GM12891 (cell line): ENCODE results near the gene FADS6.

Experiments
- DNase-seq: peaks from one replicate; pipeline ENCODE4 v3.0.0; 2011; ENCODE audit warnings: low spot score; ENCODE audit not compliant: insufficient read length
- FAIRE-seq: peaks from 2 replicates; lab custom pipeline; 2011; peaks lifted over from hg19 to GRCh38; lab: Jason Lieb, UNC
- PAX5 ChIP-seq: IDR thresholded peaks from 2 replicates; pipeline ENCODE4 v1.6.1; 2011; ENCODE audit warnings: low read length, moderate library complexity, mild to moderate bottlenecking; ENCODE audit not compliant: insufficient read depth, severe bottlenecking
- POLR2A ChIP-seq: IDR thresholded peaks from 2 replicates; pipeline ENCODE4 v1.6.1; 2011; ENCODE audit warnings: low read depth, low read length, control low read depth
- POLR2AphosphoS5 ChIP-seq: IDR thresholded peaks from 2 replicates; pipeline ENCODE4 v1.6.1; 2011; ENCODE audit warnings: low read depth, low read length, control low read depth
- POU2F2 ChIP-seq: IDR thresholded peaks from 2 replicates; pipeline ENCODE4 v1.6.1; 2011; ENCODE audit warnings: low read depth, mild to moderate bottlenecking, control low read depth, low read length, moderate library complexity
- SPI1 ChIP-seq: IDR thresholded peaks from 2 replicates; pipeline ENCODE4 v1.6.1; 2011; ENCODE audit warnings: low read depth, low read length, control low read depth
- TAF1 ChIP-seq: IDR thresholded peaks from 2 replicates; pipeline ENCODE4 v1.6.1; 2011; ENCODE audit warnings: low read depth, low read length, control low read depth

Gene FADS6

DNA sequence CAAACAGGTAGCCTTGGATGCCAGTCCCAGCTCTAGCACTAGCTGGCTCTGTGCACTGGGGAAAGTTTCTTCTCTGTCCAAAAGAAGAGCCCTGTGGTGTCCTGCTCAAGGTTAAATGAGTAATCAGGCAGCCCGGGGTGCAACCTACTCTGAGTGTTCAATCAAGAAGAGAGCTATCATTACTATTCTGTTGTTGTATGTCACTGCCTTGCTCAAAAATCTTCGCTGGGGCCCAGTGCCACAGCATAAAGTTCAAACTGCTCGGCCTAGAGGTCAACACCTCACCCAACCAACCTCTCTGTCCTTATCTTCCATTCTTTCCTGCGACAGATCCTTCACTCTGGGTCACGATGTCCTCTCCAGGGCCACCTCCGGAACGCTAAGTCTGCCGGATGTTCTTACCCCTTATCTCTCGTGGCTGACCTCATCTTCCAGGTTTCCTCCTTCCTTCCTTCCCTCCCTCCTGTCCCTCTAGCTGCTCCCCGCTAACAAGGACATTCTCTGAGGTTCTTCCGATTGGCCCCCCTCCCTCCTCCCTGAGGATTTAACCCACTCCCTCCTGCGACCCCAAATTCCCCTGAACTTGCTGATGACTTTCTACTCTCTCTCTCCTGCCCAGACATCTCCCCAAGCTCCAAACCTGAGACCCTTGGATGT lies 25.1 kb downstream of the FADS6 start:
- DNase-seq (no peak), FAIRE-seq (no peak)
- TF ChIP-seq POU2F2 = no peak

DNA sequence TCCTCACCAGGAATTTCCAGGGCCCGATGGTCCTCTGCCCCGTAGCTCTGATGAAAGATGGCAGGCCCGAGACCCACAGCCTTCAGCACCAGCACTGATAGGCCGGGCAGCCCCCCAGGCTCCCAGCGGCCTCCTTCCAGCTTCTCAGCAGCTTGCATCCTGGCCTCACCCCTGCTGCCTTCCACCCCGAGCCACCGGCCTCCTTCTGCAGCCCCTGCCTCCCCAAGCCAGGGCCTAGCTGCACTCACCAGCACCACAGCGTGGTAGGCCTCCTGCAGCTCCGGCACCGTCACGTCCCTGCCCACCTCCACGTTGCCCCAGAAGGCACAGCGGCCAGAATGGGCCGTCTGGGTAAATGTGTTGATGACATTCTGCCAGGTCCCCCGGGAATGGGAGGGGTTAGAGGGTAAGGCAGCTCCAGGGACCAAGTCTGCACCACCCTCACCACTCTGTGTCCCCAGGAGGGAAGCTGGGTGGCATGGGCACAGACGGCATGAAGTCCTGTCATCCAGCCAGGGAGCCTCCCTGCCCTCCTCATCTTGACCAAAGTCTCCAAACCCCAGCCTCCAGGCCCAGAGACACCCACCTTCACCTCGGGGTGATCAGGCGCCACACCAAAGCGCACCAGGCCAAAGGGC lies 27.1 kb downstream of the FADS6 start:
- TF ChIP-seq TAF1 (no peak), POLR2A (no peak), POLR2AphosphoS5 (no peak), POU2F2 (no peak), PAX5 (no peak), SPI1 (no peak)
- FAIRE-seq = no peak

DNA sequence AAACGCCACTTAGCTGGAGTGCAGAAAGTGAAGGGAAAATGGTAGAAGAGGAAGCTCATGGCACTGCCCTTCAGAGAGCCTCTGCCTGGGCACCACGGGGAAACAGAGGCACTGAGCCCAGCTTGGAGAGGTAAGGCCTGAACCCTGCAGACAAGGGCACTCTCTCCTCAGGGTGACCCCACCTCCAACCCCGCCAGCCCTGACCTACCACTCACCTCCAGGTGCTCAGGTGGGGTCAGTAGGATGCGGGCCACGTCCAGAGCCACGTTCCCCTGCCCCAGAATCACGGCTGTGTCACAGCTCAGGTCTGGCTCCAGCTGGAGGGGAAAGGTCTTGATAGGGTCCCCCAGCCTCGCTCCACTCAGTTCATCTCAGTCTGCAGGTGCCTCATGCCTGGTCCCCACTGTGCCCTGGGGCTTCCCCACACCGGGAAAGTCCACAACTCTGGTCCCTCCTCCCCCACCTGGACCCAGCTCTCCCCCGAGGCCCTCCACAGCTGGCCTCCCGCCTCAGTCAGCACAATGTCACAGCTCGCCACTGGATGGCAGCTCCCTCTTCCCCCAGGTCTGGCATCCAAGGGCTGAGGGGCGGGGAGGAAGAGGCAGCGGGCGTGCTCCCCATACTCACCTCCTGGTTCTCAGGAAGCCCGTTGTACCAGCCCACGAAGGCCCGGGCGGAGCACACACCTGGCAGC lies 27.8 kb downstream of the FADS6 start:
- FAIRE-seq (peak; percentile 23), DNase-seq (no peak)
- TF ChIP-seq POLR2A = no peak
- TF ChIP-seq TAF1 = no peak

More for the DNA sequence above, 27.1 kb downstream of the FADS6 start:
- no peak for DNase-seq

DNA sequence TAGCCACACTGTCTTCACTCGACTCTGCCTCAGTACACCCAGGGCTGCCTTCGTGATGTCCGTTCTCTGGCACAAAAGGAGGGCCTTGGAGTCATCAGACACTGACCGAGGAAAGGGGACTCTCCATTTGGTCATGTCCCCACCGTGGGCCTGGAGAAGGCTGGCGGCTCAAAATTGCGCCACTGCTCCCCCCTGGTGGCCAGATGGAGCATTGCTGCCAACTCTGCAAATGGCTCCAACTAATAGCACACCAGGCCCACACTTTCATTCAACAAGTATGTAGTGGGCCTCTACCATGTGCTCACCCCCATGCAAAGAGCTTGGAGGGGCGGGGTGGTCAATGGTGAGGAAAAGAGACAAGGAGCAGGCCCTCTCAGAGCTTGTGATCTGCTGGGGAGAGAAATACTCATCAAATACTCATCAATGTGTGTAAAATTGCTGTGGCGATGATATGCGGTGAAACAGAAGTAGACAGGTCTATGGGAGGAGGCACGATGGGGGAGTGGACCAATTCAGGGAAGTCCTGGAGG lies 28.5 kb downstream of the FADS6 start:
- TF ChIP-seq SPI1 (no peak), POLR2A (no peak), PAX5 (no peak), POU2F2 (no peak), POLR2AphosphoS5 (no peak), TAF1 (no peak)
- FAIRE-seq (peak; percentile 97), DNase-seq (no peak)

DNA sequence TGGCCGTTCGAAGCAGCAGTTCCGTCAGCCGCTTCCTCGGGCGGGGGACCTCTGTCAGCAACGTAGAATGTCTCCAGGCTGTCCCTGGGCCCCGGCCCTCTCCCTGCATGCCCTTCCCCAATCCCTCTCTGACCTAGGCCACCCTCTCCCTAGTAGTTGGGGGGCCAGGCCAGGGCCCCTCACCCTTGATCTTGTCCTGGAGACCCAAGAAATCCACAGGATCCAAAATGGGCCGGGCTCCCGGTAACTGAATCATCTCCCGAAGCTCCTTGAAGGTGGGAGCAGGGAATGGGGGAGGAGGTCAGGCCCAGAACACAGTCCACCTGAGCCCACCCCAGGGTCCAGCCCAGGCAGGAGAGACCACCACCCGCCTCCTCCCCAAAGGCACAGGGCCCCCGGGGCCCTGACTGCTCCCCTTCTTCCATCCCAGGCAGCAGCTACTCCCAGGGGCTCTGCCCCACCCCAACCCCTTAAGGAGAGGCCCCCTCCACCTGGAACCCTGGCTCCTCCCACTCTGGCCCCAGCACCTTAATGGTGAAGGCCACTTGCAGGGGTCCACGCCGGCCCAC lies 29.1 kb downstream of the FADS6 start:
- TF ChIP-seq POU2F2 (no peak), POLR2A (no peak), SPI1 (no peak), PAX5 (no peak), TAF1 (no peak), POLR2AphosphoS5 (no peak)
- no peak for FAIRE-seq
- DNase-seq = no peak

DNA sequence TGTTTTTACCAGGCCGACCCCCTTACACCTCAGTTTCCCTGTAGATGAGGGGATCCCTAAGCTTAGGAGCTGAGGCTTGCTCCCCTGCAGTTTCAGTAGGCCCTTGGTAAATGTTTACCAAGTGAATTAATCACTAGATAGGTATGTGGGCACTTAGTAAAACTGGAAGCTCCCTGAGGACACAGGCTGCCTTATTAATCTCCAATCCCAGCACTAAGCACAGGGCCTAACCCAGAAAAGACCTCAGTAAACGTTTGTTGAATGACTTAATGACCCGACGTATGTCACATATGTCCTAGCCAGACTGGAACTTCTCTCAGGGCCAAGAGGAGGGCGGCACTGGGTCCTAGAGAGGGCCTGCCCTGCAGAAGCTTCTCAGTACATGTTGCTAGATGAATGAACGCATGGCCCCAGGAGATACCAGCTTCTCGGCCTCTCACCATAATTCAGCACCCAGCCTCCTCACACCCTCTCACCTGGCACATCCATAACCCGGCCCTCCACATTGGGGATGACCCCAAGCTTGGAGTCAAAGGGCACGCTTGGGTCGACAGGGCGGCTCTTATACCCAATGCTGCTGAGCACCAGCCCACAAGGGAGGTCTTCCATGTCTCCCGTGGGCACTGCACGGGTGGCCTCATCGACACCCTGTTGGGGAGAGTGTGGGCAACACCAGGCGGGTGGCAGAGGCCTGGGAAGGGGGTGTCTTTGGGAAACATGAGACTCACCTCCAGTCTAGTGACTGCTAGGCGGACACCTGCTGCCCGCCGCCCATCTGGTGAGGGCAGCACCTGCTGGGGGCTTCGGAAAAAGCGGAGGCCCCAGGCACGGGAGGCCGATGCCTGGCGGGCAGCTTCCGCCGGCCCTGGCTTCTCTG lies 29.8 kb downstream of the FADS6 start:
- TF ChIP-seq POLR2A (no peak), TAF1 (no peak), SPI1 (no peak), POLR2AphosphoS5 (no peak), POU2F2 (no peak)
- FAIRE-seq (no peak), DNase-seq (no peak)

DNA sequence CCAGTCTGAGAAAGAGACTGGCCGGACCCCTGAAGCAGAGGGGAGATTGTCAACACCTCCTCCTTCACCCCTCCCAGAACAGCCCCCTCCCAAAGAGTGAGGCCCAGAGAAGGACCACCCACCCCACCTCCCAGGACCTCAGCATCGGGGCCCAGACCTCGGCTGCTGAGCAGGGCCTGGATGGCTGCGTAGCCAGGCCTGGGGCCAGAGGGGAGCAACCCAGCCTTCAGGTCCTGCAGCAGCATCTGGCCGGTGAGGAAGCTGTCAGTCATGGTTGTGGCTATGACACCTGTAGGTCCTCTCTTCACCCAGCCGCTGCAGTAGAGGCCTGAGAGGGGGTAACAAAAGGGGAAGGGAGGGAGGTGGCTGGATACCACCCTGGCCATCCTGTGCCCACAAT lies 30.5 kb downstream of the FADS6 start:
- no peak for FAIRE-seq
- no peak for DNase-seq
- no peak for TF ChIP-seq POLR2A
- TF ChIP-seq POLR2AphosphoS5 = no peak
- TF ChIP-seq SPI1 = no peak
- no peak for TF ChIP-seq POU2F2

DNA sequence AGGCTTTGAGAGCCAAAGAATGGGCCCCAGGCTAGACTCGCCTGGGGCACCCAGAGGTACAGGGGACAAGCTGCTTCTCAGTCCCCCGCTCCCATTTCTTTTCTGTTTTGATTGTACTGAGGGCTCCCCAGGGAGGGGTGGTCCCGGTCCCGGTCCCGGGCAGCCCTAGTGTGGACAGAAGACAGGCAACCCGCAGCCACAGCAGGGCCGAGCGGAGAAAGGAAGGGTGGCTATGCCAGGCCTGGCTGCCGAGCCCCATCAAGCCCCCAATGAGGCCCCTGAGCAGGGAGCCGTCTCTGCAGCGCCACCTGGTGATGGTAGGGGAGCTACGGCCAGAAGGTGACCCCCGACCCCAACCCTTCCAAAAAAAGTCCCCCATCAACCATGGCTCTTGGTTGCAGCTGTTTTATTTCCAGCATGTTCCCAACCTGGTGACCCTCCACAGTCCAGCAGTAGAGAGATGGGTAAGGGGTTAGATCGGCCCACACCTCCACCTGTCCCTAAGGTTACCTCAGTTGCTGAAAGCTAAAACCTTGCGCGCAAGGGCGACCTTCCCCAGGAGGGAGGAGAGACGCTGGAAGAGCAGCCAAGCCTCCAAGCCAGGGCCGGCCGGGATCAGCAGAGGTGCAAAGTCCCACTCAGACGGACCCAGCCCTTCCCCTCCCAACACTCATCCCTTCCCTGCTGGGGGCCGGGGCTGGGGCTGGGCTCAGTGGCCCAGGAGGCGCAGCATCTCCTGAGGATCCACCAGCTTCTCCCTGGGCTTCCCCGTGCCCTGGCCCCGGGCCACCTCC lies 31.1 kb downstream of the FADS6 start:
- DNase-seq (peak; percentile 80), FAIRE-seq (peak; percentile 31)
- TF ChIP-seq POLR2AphosphoS5 (peak; percentile 44; the same call in 1 of the 2 replicates), PAX5 (no peak), POU2F2 (no peak), POLR2A (0 out of 2 replicates have a peak, but pooled peaks have one; percentile 18), TAF1 (no peak), SPI1 (no peak)

DNA sequence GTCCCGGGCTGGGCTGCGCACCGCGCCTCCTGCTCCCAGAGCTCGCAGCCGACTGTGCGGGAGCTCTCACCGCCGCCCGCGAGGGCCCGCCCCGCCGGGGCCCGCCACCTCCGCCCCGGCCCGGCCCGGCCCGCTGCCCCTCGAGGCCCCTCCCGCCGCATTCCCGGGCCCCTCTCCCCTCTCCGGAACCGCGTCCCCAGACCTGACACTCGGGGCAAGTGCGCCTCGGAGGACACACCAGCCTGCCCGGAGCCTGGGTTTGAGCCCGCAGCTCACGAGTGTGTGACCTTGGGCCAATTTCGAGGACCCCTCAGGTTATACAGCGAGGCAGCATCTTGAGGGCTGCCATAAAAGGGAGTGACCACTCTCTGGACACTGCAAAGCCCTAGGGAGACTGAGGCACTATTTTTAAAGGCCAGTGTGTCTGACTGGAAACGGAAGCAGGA lies 31.7 kb downstream of the FADS6 start:
- no peak for FAIRE-seq
- no peak for DNase-seq
- TF ChIP-seq PAX5 (no peak), TAF1 (no peak), POLR2A (no peak), POLR2AphosphoS5 (no peak), POU2F2 (no peak), SPI1 (no peak)
